ENCODE data around the gene LMBRD1. TPM values are rescaled to one million over a fixed set of nuclear protein-coding genes. Genes with fewer than 3 reads are reported as not detected.
A peak's percentile ranks its signal among the peaks of the same experiment; 100 is the strongest.

LMBRD1 gene
- polyA plus RNA-seq, 2 of the 4 experiments (the other 2 are of a cell fraction), result 14.1 to 23.8 TPM

DNA sequence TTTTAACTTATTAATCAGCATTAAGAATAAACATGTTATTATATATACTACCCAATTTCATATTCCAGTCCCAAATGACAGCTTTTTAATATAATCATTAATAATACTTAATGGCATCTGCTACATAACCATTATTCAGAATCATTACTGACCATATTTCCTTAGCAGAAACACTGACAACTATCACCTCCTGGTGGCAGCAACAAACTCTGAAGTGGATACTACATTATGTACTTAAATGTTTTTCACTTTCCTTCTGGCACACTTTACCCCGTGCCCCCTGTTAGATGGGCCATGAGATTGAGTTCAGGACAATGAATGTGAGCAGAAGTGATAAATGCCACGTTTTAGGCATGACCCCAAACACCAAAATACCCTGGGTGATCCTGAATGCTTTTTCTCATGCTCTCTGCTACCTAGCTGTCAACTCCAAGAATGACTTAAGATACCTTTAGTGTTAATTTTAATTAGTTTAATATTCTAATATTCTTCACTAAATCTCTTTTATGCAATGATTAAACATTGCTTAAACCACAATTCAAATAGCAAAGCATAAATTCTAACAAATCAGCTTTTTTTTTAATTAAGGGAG, 77.1 kb downstream of the LMBRD1 start:
- DNase-seq (ENCODE audit: low read depth in 1 of 2, low spot score in 1 of 2) (peak; percentile 2 to 19), ATAC-seq (peak; percentile 60 to 64; a peak in 4 of 6 replicates), FAIRE-seq (no peak)
- no peak overlapping the region for H3K4me3 ChIP-seq
- TF ChIP-seq NR3C1 (IDR thresholded peaks at IDR 0.05) (no peak), BHLHE40 (IDR thresholded peaks at IDR 0.05; ENCODE audit: low read depth, low read length) (no peak), RAD21 (conservative IDR thresholded peaks at IDR 0.05 in 1 of 2, IDR thresholded peaks at IDR 0.05 in 1 of 2) (0 out of 5 replicates have a peak, but pooled peaks of 1 of the 2 experiments have one; percentile 16)
- TF ChIP-seq, protein P1, sequence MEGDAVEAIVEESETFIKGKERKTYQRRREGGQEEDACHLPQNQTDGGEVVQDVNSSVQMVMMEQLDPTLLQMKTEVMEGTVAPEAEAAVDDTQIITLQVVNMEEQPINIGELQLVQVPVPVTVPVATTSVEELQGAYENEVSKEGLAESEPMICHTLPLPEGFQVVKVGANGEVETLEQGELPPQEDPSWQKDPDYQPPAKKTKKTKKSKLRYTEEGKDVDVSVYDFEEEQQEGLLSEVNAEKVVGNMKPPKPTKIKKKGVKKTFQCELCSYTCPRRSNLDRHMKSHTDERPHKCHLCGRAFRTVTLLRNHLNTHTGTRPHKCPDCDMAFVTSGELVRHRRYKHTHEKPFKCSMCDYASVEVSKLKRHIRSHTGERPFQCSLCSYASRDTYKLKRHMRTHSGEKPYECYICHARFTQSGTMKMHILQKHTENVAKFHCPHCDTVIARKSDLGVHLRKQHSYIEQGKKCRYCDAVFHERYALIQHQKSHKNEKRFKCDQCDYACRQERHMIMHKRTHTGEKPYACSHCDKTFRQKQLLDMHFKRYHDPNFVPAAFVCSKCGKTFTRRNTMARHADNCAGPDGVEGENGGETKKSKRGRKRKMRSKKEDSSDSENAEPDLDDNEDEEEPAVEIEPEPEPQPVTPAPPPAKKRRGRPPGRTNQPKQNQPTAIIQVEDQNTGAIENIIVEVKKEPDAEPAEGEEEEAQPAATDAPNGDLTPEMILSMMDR (IDR thresholded peaks at IDR 0.05), result peak; percentile 32; the same call in 2 of the 3 replicates
- TF ChIP-seq, protein P2, sequence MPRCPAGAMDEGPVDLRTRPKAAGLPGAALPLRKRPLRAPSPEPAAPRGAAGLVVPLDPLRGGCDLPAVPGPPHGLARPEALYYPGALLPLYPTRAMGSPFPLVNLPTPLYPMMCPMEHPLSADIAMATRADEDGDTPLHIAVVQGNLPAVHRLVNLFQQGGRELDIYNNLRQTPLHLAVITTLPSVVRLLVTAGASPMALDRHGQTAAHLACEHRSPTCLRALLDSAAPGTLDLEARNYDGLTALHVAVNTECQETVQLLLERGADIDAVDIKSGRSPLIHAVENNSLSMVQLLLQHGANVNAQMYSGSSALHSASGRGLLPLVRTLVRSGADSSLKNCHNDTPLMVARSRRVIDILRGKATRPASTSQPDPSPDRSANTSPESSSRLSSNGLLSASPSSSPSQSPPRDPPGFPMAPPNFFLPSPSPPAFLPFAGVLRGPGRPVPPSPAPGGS (IDR thresholded peaks at IDR 0.05), result no peak
- no peaks in the 10 kb centered on the region for H3K4me1 ChIP-seq
- POLR2A ChIA-PET, result no interaction called here
- H3K4me2 ChIP-seq, result no peak overlapping the region
- CTCF ChIA-PET, result no interaction called here
- no peak overlapping the region for H3K27ac ChIP-seq
- no peaks in the 10 kb centered on the region for H3K9me3 ChIP-seq
- WGBS (ENCODE audit: missing lambda C conversion rate), result 0% methylated on average over 2 of the region's 2 CpGs

DNA sequence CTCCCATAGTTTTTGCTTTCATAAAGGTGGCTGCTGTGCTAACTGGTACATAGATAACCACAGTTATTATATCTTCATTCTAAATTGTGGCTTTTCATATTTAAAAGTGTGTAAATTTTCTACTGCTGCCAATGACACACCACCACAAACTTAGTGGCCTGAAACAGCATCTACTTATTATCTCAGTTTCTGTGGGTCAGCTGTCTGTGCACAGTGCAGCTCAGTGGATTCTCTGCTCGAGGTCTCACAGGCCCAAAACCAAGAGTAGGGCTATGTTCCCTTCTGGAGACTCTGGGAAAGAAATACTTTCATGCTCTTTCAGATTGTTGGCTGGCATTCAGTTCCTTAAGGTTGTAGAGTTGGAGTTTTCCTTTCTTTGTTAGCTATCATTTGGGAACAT, 90.1 kb downstream of the LMBRD1 start:
- Histone ChIP-seq H3K9me3 (no peaks in the 10 kb centered on the region), H3K4me1 (no peaks in the 10 kb centered on the region), H3K4me2 (no peak overlapping the region), H3K27ac (no peak overlapping the region), H3K4me3 (no peak overlapping the region)
- ChIA-PET CTCF (no interaction called here), POLR2A (no interaction called here)
- TF ChIP-seq EP300 (IDR thresholded peaks at IDR 0.05) (no peak), FOSL2 (IDR thresholded peaks at IDR 0.05) (no peak), FOSL2 (CRISPR knock-in tag; IDR thresholded peaks at IDR 0.05) (no peak), KDM5A (IDR thresholded peaks at IDR 0.05) (no peak)
- no peak for DNase-seq (ENCODE audit: low read depth in 1 of 2, low spot score in 1 of 2)
- no peak for ATAC-seq
- no peak for FAIRE-seq
- 78% methylated on average over 1 of the region's 1 CpG for WGBS (ENCODE audit: missing lambda C conversion rate)

DNA sequence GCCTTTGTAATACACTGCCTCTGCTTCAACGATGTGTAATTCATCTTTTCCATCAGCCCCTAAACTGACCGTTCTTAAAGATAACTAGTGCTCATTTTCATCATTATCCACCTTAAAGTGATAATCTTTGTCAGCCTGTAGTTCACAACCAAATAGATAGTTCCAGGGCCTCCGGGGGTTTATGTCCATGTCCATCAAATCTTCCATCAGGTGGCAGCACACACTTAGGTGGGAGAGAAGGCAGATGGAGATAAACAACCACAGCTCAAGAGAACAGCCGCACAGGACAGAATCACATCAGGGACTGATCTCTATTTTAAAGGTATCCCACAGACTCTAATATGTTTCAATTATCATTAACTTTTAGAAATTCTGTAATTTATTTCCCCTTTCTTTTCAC, 90.9 kb downstream of the LMBRD1 start:
- ATAC-seq (no peak), DNase-seq (ENCODE audit: low read depth in 1 of 2, low spot score in 1 of 2) (peak in 1 of 2 experiments; percentile 5), FAIRE-seq (no peak)
- Histone ChIP-seq H3K4me2 (no peak overlapping the region), H3K9me3 (no peaks in the 10 kb centered on the region), H3K4me3 (no peak overlapping the region), H3K4me1 (no peaks in the 10 kb centered on the region), H3K27ac (no peak overlapping the region)
- CTCF ChIA-PET, result no interaction called here
- 65% methylated on average over 4 of the region's 4 CpGs for WGBS (ENCODE audit: missing lambda C conversion rate)
- POLR2A ChIA-PET, result no interaction called here
- TF ChIP-seq EHMT2 (IDR thresholded peaks at IDR 0.05; ENCODE audit: low read depth) (no peak), BHLHE40 (IDR thresholded peaks at IDR 0.05; ENCODE audit: low read depth, low read length) (no peak), HOXA7 (CRISPR knock-in tag; IDR thresholded peaks at IDR 0.05) (no peak), CEBPB (IDR thresholded peaks at IDR 0.05) (no peak), NPAS2 (CRISPR knock-in tag; IDR thresholded peaks at IDR 0.05; ENCODE audit: borderline replicate concordance) (no peak), HDAC2 (IDR thresholded peaks at IDR 0.05) (no peak)
- TF ChIP-seq, protein P3, sequence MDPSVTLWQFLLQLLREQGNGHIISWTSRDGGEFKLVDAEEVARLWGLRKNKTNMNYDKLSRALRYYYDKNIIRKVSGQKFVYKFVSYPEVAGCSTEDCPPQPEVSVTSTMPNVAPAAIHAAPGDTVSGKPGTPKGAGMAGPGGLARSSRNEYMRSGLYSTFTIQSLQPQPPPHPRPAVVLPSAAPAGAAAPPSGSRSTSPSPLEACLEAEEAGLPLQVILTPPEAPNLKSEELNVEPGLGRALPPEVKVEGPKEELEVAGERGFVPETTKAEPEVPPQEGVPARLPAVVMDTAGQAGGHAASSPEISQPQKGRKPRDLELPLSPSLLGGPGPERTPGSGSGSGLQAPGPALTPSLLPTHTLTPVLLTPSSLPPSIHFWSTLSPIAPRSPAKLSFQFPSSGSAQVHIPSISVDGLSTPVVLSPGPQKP (IDR thresholded peaks at IDR 0.05; ENCODE audit: low read depth, low read length), result no peak

- H3K27ac ChIP-seq, result no peak overlapping the region
- DNase-seq (ENCODE audit: low read depth in 1 of 2, low spot score in 1 of 2) (no peak), ATAC-seq (no peak), FAIRE-seq (no peak)
- H3K4me1 ChIP-seq, result no peaks in the 10 kb centered on the region
- no peak overlapping the region for H3K4me2 ChIP-seq
- WGBS (ENCODE audit: missing lambda C conversion rate), result 74% methylated on average over 1 of the region's 1 CpG
- TF ChIP-seq MAFK (IDR thresholded peaks at IDR 0.05; ENCODE audit: partially characterized antibody), result no peak
- TF ChIP-seq, protein P3 (IDR thresholded peaks at IDR 0.05; ENCODE audit: low read depth, low read length), result no peak
- TF ChIP-seq KDM5A (IDR thresholded peaks at IDR 0.05), result no peak
- TF ChIP-seq CEBPB (IDR thresholded peaks at IDR 0.05), result no peak
- TF ChIP-seq HEYL (CRISPR knock-in tag; IDR thresholded peaks at IDR 0.05), result no peak
- no peaks in the 10 kb centered on the region for H3K9me3 ChIP-seq
- H3K4me3 ChIP-seq, result no peak overlapping the region
- ChIA-PET POLR2A (no interaction called here), CTCF (no interaction called here)
Measured at GRCh38 chr6:69704916-69705315, 91.9 kb downstream of the LMBRD1 start.
